T-cell (primary cell): Measurements from ENCODE around the gene LRG1. TPM values are rescaled to one million over a fixed set of nuclear protein-coding genes. Genes with fewer than 3 reads are reported as not detected.

Experiments used
- ATAC-seq, 4 experiments: fragments of 200-7000 bp in 3 of 4; fragments of 150-1000 bp in 1 of 4; cut with Tn5 transposase; replicated peaks in 1 of 4; 1 replicate in 3 of 4; 2 replicates in 1 of 4; pipeline ENCODE4 v1.10.0; 2021; ENCODE audit warnings: moderate library complexity in 3 of 4, mild to moderate bottlenecking in 2 of 4, moderate number of reproducible peaks in 1 of 4
- CTCF ChIA-PET, 2 donors: fragments of 300-600 bp; sonication (Branson Sonifier 250); formaldehyde crosslinking; loops; one replicate each; lab custom pipeline; 2022; ENCODE audit warnings: antibody characterized with exemption in 2 of 2; lab: Charles Lee
- POLR2A ChIA-PET, 2 donors: fragments of 300-600 bp; sonication (Branson Sonifier 250); formaldehyde crosslinking; loops; one replicate each; lab custom pipeline; 2022; ENCODE audit warnings: antibody characterized with exemption in 2 of 2; lab: Charles Lee
- DNase-seq, 35 experiments: peaks; one replicate each; pipeline versions ENCODE4 v3.0.0 to v3.0.0-alpha.2; 2013 to 2023
- H3K27ac ChIP-seq: one replicate; pipeline ENCODE4 v1.5.1; 2013; ENCODE audit warnings: low read length
- H3K27me3 ChIP-seq, 2 experiments: replicated peaks in 1 of 2; 1 replicate in 1 of 2; 2 replicates in 1 of 2; pipeline versions ENCODE4 v1.6.1 to v1.7.0; 2013; ENCODE audit warnings: low read length in 1 of 2, mixed read lengths in 1 of 2; ENCODE audit not compliant: control insufficient read depth in 2 of 2, insufficient read depth in 2 of 2; ENCODE audit errors: extremely low read depth in 1 of 2
- H3K36me3 ChIP-seq, 2 donors: 1 replicate in 1 of 2; 2 replicates in 1 of 2; pipeline versions ENCODE4 v1.6.1 to v1.7.0; 2013; ENCODE audit warnings: low read length in 1 of 2; ENCODE audit not compliant: control insufficient read depth in 2 of 2, insufficient read depth in 1 of 2; ENCODE audit errors: extremely low read depth in 1 of 2
- H3K4me1 ChIP-seq, 2 experiments: 1 replicate in 1 of 2; 2 replicates in 1 of 2; pipeline versions ENCODE4 v1.6.1 to v1.7.0; 2013; ENCODE audit warnings: low read length in 2 of 2, mixed read lengths in 1 of 2; ENCODE audit not compliant: insufficient read depth in 2 of 2, control insufficient read depth in 1 of 2; ENCODE audit errors: extremely low read depth in 1 of 2
- H3K4me3 ChIP-seq, 2 donors: 1 replicate in 1 of 2; 2 replicates in 1 of 2; pipeline versions ENCODE4 v1.5.1 to v1.7.0; 2013; ENCODE audit warnings: mild to moderate bottlenecking in 2 of 2, low read length in 1 of 2, moderate library complexity in 1 of 2; ENCODE audit not compliant: control insufficient read depth in 1 of 2; ENCODE audit errors: extremely low read depth in 1 of 2
- H3K9me3 ChIP-seq: 2 replicates; pipeline ENCODE4 v1.7.0; 2013
- H3K27ac Mint-ChIP-seq, 2 donors: one replicate each; pipeline ENCODE4 v1.8.0; 2020 to 2021; ENCODE audit warnings: mild to moderate bottlenecking in 2 of 2, mixed read lengths in 2 of 2
- H3K27me3 Mint-ChIP-seq, 2 donors: one replicate each; pipeline ENCODE4 v1.8.0; 2021 to 2022; ENCODE audit warnings: mixed read lengths in 2 of 2
- H3K36me3 Mint-ChIP-seq: one replicate; pipeline ENCODE4 v1.8.0; 2021; ENCODE audit warnings: mixed read lengths
- H3K4me1 Mint-ChIP-seq, 3 donors: one replicate each; pipeline ENCODE4 v1.8.0; 2020 to 2022; ENCODE audit warnings: mixed read lengths in 3 of 3, mild to moderate bottlenecking in 1 of 3
- H3K4me3 Mint-ChIP-seq, 3 donors: one replicate each; pipeline ENCODE4 v1.8.0; 2020 to 2022; ENCODE audit warnings: mild to moderate bottlenecking in 3 of 3, mixed read lengths in 3 of 3, moderate library complexity in 3 of 3
- H3K9me3 Mint-ChIP-seq, 3 donors: one replicate each; pipeline ENCODE4 v1.8.0; 2020 to 2022; ENCODE audit warnings: mixed read lengths in 3 of 3
- WGBS: methylation state at CpG from one replicate; pipeline ENCODE4 v1.1.5; 2013; ENCODE audit warnings: missing lambda C conversion rate; ENCODE audit not compliant: insufficient coverage; 5-methylcytosine and 5-hydroxymethylcytosine counted together
- total RNA-seq, 35 experiments: library from RNA in 6 of 35; stranded (reverse) in 6 of 35; fragments of 120-200 nt in 1 of 35; gene quantifications; one replicate each; pipeline versions ENCODE4 v1.2.1 to v1.2.4 and lab custom pipeline; 2013 to 2026

Gene LRG1
- total RNA-seq, 5 donors from 2014 or later (not counting 1 experiment from before 2014, with no cell fraction given): 0.13 to 0.32 (median 0.19) TPM; not detected in 2

DNA sequence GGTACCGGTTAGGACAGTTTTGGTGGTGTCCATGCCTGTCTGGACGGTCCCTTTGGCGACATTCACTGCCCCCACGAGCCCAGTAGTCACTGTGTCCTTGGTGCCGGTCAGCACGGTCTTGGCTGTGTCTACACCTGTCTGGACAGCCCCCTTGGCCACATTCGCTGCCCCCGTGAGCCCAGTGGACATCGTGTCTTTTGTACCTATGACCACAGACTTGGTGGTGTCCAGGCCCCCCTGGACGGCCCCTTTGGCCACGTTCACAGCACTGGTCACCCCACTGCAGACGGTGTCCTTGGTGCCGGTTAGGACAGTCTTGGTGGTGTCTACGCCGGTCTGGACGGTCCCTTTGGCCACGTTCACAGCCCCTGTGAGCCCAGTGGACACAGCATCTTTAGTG is 27.8 kb downstream of the LRG1 start:
- H3K4me1 Mint-ChIP-seq: no peaks in the 10 kb centered on the region
- peaks cover 0 to 12% of the 10 kb centered on the region in 2 experiments for H3K27me3 ChIP-seq
- no peak overlapping the region for H3K27ac ChIP-seq
- no peak overlapping the region for H3K4me3 ChIP-seq
- H3K9me3 Mint-ChIP-seq: no peaks in the 10 kb centered on the region
- 89% methylated on average over 17 of the region's 17 CpGs for WGBS
- no peak overlapping the region for H3K27ac Mint-ChIP-seq
- ChIA-PET POLR2A (no interaction called here), CTCF (no interaction called here)
- peaks cover 0 to under 1% of the 10 kb centered on the region in 2 donors for H3K27me3 Mint-ChIP-seq
- ATAC-seq (no peak), DNase-seq (no peak)
- H3K4me3 Mint-ChIP-seq: no peak overlapping the region
- H3K4me1 ChIP-seq: no peaks in the 10 kb centered on the region
- no peaks in the 10 kb centered on the region for H3K9me3 ChIP-seq
- H3K36me3 Mint-ChIP-seq: no peaks in the 10 kb centered on the region
- H3K36me3 ChIP-seq: no peaks in the 10 kb centered on the region

DNA sequence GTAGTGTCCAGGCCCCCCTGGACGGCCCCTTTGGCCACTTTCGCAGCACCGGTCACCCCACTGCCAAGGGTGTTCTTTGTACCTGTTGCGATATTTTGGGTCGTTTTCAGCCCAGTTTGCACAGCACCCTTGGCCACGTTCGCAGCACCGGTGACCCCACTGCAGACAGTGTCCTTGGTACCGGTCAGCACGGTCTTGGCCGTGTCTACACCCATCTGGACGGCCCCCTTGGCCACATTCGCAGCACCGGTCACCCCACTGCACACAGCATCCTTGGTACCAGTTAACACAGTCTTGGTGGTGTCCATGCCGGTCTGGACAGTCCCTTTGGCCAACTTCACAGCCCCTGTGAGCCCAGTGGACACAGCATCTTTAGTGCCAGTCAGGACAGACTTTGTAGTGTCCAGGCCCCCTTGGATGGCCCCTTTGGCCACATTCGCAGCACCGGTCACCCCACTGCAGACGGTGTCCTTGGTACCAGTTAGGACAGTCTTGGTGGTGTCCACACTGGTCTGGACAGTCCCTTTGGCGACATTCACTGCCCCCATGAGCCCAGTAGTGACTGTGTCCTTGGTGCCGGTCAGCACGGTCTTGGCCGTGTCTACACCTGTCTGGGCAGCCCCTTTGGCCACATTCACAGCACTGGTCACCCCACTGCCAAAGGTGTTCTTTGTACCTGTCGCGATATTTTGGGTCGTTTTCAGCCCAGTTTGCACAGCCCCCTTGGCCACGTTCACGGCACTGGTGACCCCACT is 28.4 kb downstream of the LRG1 start:
- CTCF ChIA-PET: no interaction called here
- DNase-seq: no peak
- H3K9me3 ChIP-seq: no peaks in the 10 kb centered on the region
- Mint-ChIP-seq H3K9me3 (no peaks in the 10 kb centered on the region), H3K36me3 (peaks cover 4% of the 10 kb centered on the region), H3K4me1 (no peaks in the 10 kb centered on the region), H3K27ac (no peak overlapping the region), H3K27me3 (no peaks in the 10 kb centered on the region), H3K4me3 (no peak overlapping the region)
- no peaks in the 10 kb centered on the region for H3K4me1 ChIP-seq
- WGBS: 82% methylated on average over 27 of the region's 27 CpGs
- ATAC-seq: no peak
- POLR2A ChIA-PET: no interaction called here
- peaks cover 0 to 8% of the 10 kb centered on the region in 2 experiments for H3K27me3 ChIP-seq
- no peak overlapping the region for H3K4me3 ChIP-seq
- no peak overlapping the region for H3K27ac ChIP-seq
- H3K36me3 ChIP-seq: no peaks in the 10 kb centered on the region

DNA sequence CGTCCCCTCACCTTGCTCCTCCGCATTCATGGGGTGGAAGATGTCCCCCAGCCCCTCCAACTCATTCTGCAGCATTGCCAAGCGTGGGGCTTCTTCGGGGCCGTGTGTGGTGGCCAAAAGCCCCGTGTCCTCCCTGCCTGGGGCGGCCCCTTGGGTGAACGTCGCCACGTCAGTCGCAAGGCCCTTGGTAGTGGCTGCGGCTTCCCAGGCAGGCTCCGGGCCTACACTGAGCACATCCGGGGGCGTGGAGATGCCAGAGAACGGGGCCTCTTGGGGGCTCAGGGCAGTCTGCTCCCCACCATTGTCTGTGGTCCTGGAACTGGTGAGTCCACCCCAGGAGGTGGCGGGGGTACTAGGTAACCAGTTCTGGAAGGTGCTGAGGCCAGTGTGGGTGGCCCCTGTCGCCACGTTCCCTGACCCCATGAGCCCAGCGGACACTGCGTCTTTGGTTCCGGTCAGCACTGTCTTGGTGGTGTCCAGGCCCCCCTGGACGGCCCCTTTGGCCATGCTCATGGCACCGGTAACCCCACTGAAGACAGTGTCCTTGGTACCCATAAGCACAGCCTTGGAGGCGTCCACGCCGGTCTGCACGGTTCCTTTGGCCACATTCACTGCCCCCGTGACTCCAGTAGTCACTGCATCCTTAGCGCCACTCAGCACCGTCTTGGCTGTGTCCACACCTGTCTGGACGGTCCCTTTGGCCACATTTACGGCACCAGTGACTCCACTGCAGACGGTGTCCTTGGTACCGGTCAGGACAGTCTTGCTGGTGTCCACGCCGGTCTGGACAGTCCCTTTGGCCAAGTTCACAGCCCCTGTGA is 29.2 kb downstream of the LRG1 start:
- H3K27me3 Mint-ChIP-seq: no peaks in the 10 kb centered on the region
- Histone ChIP-seq H3K4me3 (no peak overlapping the region), H3K27ac (no peak overlapping the region), H3K4me1 (no peaks in the 10 kb centered on the region), H3K36me3 (peaks cover 0 to 4% of the 10 kb centered on the region in 2 donors), H3K9me3 (no peaks in the 10 kb centered on the region), H3K27me3 (peaks cover 0 to 7% of the 10 kb centered on the region in 2 experiments)
- H3K36me3 Mint-ChIP-seq: peaks cover 11% of the 10 kb centered on the region
- no peak overlapping the region for H3K4me3 Mint-ChIP-seq
- POLR2A ChIA-PET: no interaction called here
- H3K4me1 Mint-ChIP-seq: no peaks in the 10 kb centered on the region
- CTCF ChIA-PET: no interaction called here
- no peak for DNase-seq
- no peaks in the 10 kb centered on the region for H3K9me3 Mint-ChIP-seq
- no peak overlapping the region for H3K27ac Mint-ChIP-seq
- 86% methylated on average over 37 of the region's 37 CpGs for WGBS
- ATAC-seq: no peak

DNA sequence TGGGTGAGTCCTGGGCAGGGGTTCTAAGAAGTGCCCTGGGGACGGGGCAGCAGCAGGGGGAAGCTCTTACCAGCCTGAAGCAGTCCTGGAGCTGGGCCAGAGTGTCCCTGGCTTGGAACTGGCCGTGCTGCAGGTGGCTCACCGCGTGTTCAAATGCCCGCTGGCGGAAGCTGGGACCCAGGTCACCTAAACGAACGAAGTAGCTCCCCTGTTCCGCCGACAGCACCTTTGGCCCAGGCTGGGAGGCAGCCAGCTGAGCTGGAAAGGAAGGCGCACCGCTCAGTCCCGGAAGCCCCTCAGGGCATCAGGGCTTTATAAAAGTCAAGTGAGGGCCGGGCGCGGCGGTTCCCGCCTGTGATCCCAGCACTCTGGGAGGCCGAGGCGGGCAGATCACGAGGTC is 31.1 kb downstream of the LRG1 start:
- peaks cover 0 to 7% of the 10 kb centered on the region in 2 experiments for H3K27me3 ChIP-seq
- ATAC-seq (no peak), DNase-seq (no peak)
- Mint-ChIP-seq H3K27me3 (no peaks in the 10 kb centered on the region), H3K27ac (no peak overlapping the region), H3K4me3 (no peak overlapping the region), H3K9me3 (no peaks in the 10 kb centered on the region), H3K36me3 (peaks cover 18% of the 10 kb centered on the region), H3K4me1 (no peaks in the 10 kb centered on the region)
- H3K4me3 ChIP-seq: no peak overlapping the region
- no peaks in the 10 kb centered on the region for H3K9me3 ChIP-seq
- POLR2A ChIA-PET: no interaction called here
- H3K27ac ChIP-seq: no peak overlapping the region
- H3K36me3 ChIP-seq: peaks cover 2 to 11% of the 10 kb centered on the region in 2 donors
- CTCF ChIA-PET: no interaction called here
- 92% methylated on average over 14 of the region's 21 CpGs for WGBS
- H3K4me1 ChIP-seq: no peaks in the 10 kb centered on the region

DNA sequence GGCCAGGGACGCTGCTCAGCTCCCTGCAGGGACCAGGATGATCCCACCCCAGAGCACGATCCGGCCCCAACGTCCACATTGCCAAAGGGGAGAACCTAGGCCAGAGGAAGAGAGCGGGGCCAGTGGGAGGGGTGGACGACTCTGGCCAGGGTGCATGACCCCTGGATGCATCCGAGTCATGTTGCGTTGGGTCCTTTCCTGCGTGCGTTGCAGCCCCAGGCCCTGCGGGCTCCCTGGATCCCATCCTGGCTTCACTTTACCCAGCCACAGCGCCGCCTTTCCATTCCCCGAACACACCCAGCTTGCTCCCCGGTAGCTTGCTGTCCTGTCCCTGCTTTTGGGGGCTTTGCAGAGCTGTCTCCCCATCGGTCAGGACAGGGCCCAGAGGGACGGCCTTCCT is 32.0 kb downstream of the LRG1 start:
- ChIA-PET POLR2A (no interaction called here), CTCF (no interaction called here)
- no peaks in the 10 kb centered on the region for H3K4me1 Mint-ChIP-seq
- H3K27ac Mint-ChIP-seq: no peak overlapping the region
- H3K9me3 Mint-ChIP-seq: no peaks in the 10 kb centered on the region
- DNase-seq (no peak), ATAC-seq (no peak)
- Histone ChIP-seq H3K4me3 (no peak overlapping the region), H3K27ac (no peak overlapping the region), H3K9me3 (no peaks in the 10 kb centered on the region), H3K4me1 (no peaks in the 10 kb centered on the region), H3K27me3 (peaks cover 0 to 5% of the 10 kb centered on the region in 2 experiments), H3K36me3 (peaks cover 2 to 11% of the 10 kb centered on the region in 2 donors)
- peaks cover 20% of the 10 kb centered on the region for H3K36me3 Mint-ChIP-seq
- WGBS: 92% methylated on average over 16 of the region's 17 CpGs
- no peaks in the 10 kb centered on the region for H3K27me3 Mint-ChIP-seq
- no peak overlapping the region for H3K4me3 Mint-ChIP-seq

DNA sequence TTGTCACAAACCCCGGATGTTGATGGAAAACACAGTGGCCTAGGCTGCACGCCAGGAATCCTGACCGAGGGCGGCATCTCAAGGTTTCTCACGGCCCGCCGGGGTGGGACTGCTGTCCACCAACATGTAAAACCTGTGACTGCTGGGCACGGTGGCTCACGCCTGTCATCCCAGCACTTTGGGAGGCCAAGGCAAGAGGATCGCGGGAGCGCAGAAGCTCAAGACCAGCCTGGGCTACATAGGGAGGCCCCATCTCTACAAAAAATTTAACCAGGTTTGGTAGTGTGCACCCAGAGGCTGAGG is 32.7 kb downstream of the LRG1 start:
- Mint-ChIP-seq H3K36me3 (peaks cover 23% of the 10 kb centered on the region), H3K27ac (no peak overlapping the region), H3K27me3 (no peaks in the 10 kb centered on the region), H3K4me3 (no peak overlapping the region), H3K9me3 (no peaks in the 10 kb centered on the region), H3K4me1 (no peaks in the 10 kb centered on the region)
- ChIA-PET CTCF (no interaction called here), POLR2A (no interaction called here)
- peaks cover 2 to 17% of the 10 kb centered on the region in 2 donors for H3K36me3 ChIP-seq
- H3K9me3 ChIP-seq: no peaks in the 10 kb centered on the region
- no peak overlapping the region for H3K4me3 ChIP-seq
- DNase-seq (no peak), ATAC-seq (no peak)
- peaks cover 0 to 2% of the 10 kb centered on the region in 2 experiments for H3K27me3 ChIP-seq
- H3K4me1 ChIP-seq: no peaks in the 10 kb centered on the region
- H3K27ac ChIP-seq: no peak overlapping the region
- 88% methylated on average over 11 of the region's 12 CpGs for WGBS
